GM12892 (cell line): ENCODE results near the gene PPM1D.

Experiments used
- DNase-seq: peaks from one replicate; pipeline ENCODE4 v3.0.0; 2011; ENCODE audit not compliant: insufficient read length
- FAIRE-seq: peaks from 2 replicates; lab custom pipeline; 2011; peaks lifted over from hg19 to GRCh38; lab: Jason Lieb, UNC
- POLR2A ChIP-seq: IDR thresholded peaks from 2 replicates; pipeline ENCODE4 v1.6.1; 2011; ENCODE audit warnings: low read depth, low read length, control low read depth
- POLR2AphosphoS5 ChIP-seq: IDR thresholded peaks from 2 replicates; pipeline ENCODE4 v1.6.1; 2011; ENCODE audit warnings: low read depth, low read length, control low read depth
- TAF1 ChIP-seq: IDR thresholded peaks from 2 replicates; pipeline ENCODE4 v1.6.1; 2011; ENCODE audit warnings: low read depth, mild to moderate bottlenecking, control low read depth, low read length, borderline replicate concordance

PPM1D gene

GRCh38 chr17:60631119-60631518 is 31.1 kb downstream of the PPM1D start:
- no peak for FAIRE-seq
- no peak for TF ChIP-seq POLR2A
- no peak for TF ChIP-seq POLR2AphosphoS5
- TF ChIP-seq TAF1 = no peak
- no peak for DNase-seq

DNA sequence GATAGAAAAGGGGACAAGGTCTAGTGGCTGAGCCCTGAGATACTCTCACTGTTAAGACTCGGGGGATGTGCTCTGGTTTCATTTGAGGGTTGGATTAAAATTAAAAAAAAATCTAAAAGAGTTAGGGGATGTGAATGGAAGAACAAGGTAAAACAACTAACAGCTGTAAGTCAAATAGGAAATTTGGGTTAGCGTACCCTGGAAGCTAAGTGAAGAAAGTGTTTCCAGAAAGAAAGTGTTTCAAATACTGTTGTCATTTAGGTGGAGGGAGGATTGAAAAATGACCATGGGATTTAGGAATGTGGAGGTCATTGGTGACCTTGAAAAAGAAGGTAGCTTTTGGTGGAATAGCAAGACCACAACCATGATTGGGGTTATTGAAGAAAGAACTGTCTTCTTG is 37.7 kb downstream of the PPM1D start:
- FAIRE-seq = no peak
- DNase-seq = no peak
- TF ChIP-seq TAF1 (no peak), POLR2A (no peak), POLR2AphosphoS5 (no peak)

DNA sequence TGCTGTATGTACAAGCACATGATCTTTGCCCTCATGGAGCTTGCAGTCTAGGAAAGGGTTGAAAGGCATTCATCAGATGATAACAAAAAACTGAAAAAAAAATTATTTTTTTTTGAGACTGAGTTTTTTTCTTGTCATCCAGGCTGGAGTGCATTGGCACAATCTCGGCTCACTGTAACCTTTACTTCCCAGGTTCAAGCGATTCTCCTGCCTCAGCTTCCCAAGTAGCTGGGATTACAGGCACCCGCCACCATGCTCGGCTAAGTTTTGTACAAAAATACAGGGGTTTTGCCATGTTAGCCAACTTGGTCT is 39.0 kb downstream of the PPM1D start:
- DNase-seq = no peak
- no peak for FAIRE-seq
- TF ChIP-seq TAF1 = no peak
- no peak for TF ChIP-seq POLR2AphosphoS5
- TF ChIP-seq POLR2A = no peak

DNA sequence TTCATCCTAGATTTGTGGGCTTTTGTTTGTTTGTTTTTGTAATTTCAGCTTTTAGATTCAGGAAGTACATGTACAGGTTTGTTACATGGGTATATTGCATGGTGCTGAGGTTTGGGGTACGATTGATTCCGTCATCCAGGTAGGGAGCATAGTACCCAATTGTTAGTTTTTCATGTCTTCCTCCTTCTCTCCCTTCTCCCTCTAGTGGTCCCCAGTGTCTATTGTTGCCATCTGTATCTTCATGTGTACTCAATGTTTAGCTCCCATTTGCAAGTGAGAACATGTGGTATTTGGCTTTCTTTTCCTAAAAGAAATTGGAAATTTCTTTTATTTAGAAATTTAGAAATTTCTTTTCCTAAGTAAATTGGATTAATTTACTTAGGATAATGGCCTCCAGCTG is 40.5 kb downstream of the PPM1D start:
- TF ChIP-seq POLR2A (no peak), TAF1 (no peak), POLR2AphosphoS5 (no peak)
- DNase-seq (no peak), FAIRE-seq (no peak)

DNA sequence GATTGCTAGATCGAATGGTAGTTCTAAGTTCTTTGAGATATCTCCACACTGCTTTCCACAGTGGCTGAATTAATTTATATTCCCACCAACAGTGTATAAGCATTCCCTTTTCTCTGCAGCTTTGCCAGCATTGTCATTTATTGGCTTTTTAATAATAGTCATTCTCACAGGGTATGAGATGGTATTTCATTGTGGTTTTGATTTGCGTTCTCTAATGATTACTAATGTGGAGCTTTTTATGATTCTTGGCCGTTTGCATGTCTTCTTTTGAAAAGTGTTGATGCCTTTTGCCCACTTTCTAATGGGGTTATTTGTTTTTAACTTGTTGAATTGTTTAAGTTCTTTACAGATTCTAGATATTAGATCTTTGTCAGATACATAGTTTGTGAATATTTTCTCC is 41.1 kb downstream of the PPM1D start:
- TF ChIP-seq POLR2A (no peak), TAF1 (no peak), POLR2AphosphoS5 (no peak)
- FAIRE-seq (no peak), DNase-seq (no peak)

- no peak for TF ChIP-seq POLR2AphosphoS5
- TF ChIP-seq TAF1 = no peak
- TF ChIP-seq POLR2A = no peak
- no peak for FAIRE-seq
- peak; percentile 19 for DNase-seq
Measured at GRCh38 chr17:60641810-60642220, 41.8 kb downstream of the PPM1D start.

DNA sequence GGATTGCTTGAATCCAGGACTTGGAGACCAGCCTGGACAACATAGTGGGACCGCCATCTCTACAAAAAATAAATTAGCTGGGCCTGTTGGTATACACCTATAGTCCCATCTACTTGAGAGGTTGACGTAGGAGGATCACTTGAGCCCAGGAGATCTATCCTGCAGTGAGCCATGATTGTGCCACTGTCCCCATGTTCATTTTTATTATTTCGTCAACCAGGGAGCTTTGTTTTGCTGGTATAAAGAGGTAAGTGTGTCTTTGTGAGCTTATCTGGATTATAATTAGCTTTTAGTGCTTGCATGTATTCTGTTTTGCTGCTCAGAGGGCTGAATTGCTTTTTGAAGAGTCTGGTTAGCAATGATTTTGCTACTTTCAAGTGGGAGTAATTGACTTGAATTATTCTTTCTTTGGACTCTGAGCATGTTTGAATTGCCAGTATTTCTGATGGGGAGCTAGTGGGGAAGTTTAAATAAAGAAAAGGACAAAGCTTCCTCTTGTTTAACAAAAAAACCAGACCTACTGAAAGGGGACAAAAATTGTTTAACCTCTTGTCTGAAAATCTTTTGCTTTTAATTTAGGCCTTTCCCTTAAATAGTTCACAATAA is 46.0 kb downstream of the PPM1D start:
- FAIRE-seq (no peak), DNase-seq (no peak)
- TF ChIP-seq POLR2A (no peak), TAF1 (no peak), POLR2AphosphoS5 (no peak)

- TF ChIP-seq TAF1 (no peak), POLR2A (no peak), POLR2AphosphoS5 (no peak)
- DNase-seq = no peak
- FAIRE-seq = no peak
Measured at GRCh38 chr17:60646701-60647100, 46.7 kb downstream of the PPM1D start.

DNA sequence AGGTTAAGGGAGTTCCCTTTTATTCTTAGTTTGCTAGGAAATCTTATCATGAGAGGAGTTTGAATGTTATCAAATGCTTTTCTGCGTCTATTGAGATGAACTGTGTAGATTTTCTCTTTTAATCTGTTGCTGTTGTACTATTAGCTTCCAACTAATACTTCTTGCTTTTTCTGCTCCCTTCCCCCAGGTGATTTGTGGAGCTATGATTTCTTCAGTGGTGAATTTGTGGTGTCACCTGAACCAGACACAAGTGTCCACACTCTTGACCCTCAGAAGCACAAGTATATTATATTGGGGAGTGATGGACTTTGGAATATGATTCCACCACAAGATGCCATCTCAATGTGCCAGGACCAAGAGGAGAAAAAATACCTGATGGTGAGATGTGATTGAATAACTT is 47.7 kb downstream of the PPM1D start:
- TF ChIP-seq POLR2A (no peak), TAF1 (no peak), POLR2AphosphoS5 (no peak)
- FAIRE-seq = no peak
- DNase-seq = no peak

- DNase-seq (no peak), FAIRE-seq (no peak)
- TF ChIP-seq TAF1 = no peak
- no peak for TF ChIP-seq POLR2AphosphoS5
- TF ChIP-seq POLR2A = no peak
Measured at GRCh38 chr17:60652454-60653247, 52.7 kb downstream of the PPM1D start.

DNA sequence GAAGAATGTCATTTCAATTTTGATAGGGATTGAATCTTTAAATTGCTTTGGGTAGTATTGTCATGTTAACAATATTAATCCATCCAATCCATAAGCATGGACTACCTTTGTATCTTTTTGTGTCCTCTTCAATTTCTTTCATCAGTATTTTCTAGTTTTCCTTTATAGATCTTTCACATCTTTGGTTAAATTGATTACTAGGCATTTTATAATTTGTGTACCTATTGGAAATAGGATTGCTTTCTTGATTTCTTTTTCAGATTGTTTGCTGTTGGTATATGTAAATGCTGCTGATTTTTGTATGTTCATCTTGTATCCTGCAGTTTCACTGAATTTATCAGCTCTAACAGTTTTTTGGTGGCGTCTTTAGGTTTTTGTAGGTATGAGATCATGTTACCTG is 53.6 kb downstream of the PPM1D start:
- FAIRE-seq = no peak

GRCh38 chr17:60656499-60656898 is 56.5 kb downstream of the PPM1D start:
- DNase-seq (no peak), FAIRE-seq (no peak)
- TF ChIP-seq POLR2A (no peak), POLR2AphosphoS5 (no peak), TAF1 (no peak)

More for the DNA sequence above, 53.6 kb downstream of the PPM1D start:
- DNase-seq = no peak
- TF ChIP-seq POLR2A = no peak
- TF ChIP-seq TAF1 = no peak
- no peak for TF ChIP-seq POLR2AphosphoS5

GRCh38 chr17:60659156-60659555 is 59.2 kb downstream of the PPM1D start:
- DNase-seq (no peak), FAIRE-seq (no peak)
- no peak for TF ChIP-seq POLR2AphosphoS5
- TF ChIP-seq POLR2A = no peak
- TF ChIP-seq TAF1 = no peak

DNA sequence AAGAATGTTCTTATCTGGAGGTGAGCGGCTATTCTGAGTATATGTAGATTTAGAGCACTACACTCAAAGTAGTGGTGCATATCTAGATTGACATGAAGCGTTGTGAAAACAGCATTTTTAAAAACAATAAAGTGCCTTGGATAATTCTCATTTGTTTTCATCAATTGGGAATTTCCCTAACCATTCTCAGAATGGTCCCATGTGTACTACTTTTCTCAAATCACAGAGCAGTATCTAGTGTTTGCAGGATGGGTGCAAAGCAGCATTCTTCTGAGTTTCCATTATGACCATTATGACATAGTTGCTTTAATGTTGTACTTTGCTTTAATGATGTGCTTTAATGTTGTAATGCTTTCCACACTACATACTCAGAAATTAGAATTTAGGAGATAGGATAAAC is 61.5 kb downstream of the PPM1D start:
- TF ChIP-seq POLR2AphosphoS5 (no peak), TAF1 (no peak), POLR2A (no peak)
- FAIRE-seq (no peak), DNase-seq (no peak)
